ENCODE measurements around the gene ODF2.

Gene ODF2

DNA sequence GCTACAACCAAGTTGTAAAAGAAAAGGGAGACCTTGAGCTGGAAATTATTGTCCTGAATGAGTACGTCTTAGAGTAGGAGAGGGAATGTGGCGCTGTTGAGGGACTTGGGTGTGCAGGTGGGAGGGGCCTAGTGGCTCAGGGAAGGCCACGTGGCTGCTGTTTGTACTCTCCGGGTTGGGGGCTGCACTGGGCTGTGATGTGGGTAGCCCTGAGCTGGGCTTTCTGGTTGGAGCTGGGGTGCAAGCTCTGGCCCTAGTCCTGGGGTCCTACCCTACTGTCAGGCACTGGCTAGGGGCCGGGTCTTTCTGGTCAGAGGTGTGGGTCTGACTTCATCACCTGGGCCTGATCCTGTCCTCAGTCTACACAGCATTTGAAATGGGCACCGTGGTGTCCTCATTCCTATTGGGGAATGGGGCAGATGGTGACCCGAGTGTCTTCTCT lies 29.6 kb downstream of the ODF2 start:
- no peak overlapping the region for H3K4me3 ChIP-seq (ENCODE audit: low read depth in 1 of 2, low read length in 2 of 2)
- ATAC-seq (ENCODE audit: insufficient read depth, low read depth) (no peak), DNase-seq (no peak)
- H3K36me3 ChIP-seq (ENCODE audit: insufficient read depth, low read length) = peaks cover 82% of the 10 kb centered on the region
- H3K27me3 ChIP-seq (ENCODE audit: insufficient read depth, low read length, poor library complexity) = no peaks in the 10 kb centered on the region
- H3K9me3 ChIP-seq (ENCODE audit: insufficient read depth, low read length, severe bottlenecking) = no peaks in the 10 kb centered on the region
- no peak overlapping the region for H2AFZ ChIP-seq (ENCODE audit: low read depth, low read length)
- no peaks in the 10 kb centered on the region for H3K4me1 ChIP-seq (ENCODE audit: insufficient read depth, low read length)
- H3K9ac ChIP-seq (ENCODE audit: low read depth, low read length) = no peak overlapping the region
- no peak for TF ChIP-seq EZH2 (IDR thresholded peaks at IDR 0.05; ENCODE audit: borderline replicate concordance, low read depth, low read length, severe bottlenecking)
- TF ChIP-seq, protein P1, sequence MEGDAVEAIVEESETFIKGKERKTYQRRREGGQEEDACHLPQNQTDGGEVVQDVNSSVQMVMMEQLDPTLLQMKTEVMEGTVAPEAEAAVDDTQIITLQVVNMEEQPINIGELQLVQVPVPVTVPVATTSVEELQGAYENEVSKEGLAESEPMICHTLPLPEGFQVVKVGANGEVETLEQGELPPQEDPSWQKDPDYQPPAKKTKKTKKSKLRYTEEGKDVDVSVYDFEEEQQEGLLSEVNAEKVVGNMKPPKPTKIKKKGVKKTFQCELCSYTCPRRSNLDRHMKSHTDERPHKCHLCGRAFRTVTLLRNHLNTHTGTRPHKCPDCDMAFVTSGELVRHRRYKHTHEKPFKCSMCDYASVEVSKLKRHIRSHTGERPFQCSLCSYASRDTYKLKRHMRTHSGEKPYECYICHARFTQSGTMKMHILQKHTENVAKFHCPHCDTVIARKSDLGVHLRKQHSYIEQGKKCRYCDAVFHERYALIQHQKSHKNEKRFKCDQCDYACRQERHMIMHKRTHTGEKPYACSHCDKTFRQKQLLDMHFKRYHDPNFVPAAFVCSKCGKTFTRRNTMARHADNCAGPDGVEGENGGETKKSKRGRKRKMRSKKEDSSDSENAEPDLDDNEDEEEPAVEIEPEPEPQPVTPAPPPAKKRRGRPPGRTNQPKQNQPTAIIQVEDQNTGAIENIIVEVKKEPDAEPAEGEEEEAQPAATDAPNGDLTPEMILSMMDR (IDR thresholded peaks at IDR 0.05; ENCODE audit: borderline replicate concordance, extremely low read depth, low read length, poor library complexity, severe bottlenecking) = no peak
- H3K79me2 ChIP-seq (ENCODE audit: insufficient read depth, low read length) = no peaks in the 10 kb centered on the region
- no peaks in the 10 kb centered on the region for H4K20me1 ChIP-seq (ENCODE audit: insufficient read depth, low read length)
- no peak overlapping the region for H3K27ac ChIP-seq (ENCODE audit: low read length)
- H3K4me2 ChIP-seq (ENCODE audit: insufficient read depth, low read length) = no peak overlapping the region

DNA sequence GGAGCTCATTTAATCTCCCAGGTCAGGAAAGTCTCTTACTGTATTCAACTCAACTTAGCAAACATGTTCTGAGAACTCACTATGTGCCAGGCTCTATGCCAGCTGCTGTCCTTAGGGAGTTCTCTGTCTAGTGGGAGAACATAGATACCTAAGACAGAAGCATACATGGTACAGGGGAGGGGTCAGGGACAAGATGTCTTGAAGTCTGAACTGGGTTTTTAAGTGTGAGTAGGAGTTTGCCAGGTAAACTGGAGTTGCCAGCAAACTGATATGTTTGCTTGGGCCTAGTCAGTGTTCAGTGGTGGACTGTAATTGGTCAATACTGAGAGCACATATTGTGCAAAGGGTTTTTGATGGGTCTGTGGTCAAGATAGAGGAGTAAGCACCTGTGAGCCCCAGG lies 30.4 kb downstream of the ODF2 start:
- Histone ChIP-seq H3K36me3 (ENCODE audit: insufficient read depth, low read length) (peaks cover 82% of the 10 kb centered on the region), H3K4me1 (ENCODE audit: insufficient read depth, low read length) (no peaks in the 10 kb centered on the region), H3K9me3 (ENCODE audit: insufficient read depth, low read length, severe bottlenecking) (no peaks in the 10 kb centered on the region), H3K27ac (ENCODE audit: low read length) (no peak overlapping the region), H3K4me2 (ENCODE audit: insufficient read depth, low read length) (no peak overlapping the region), H3K9ac (ENCODE audit: low read depth, low read length) (no peak overlapping the region), H3K79me2 (ENCODE audit: insufficient read depth, low read length) (no peaks in the 10 kb centered on the region), H3K4me3 (ENCODE audit: low read depth in 1 of 2, low read length in 2 of 2) (no peak overlapping the region), H2AFZ (ENCODE audit: low read depth, low read length) (no peak overlapping the region), H3K27me3 (ENCODE audit: insufficient read depth, low read length, poor library complexity) (no peaks in the 10 kb centered on the region), H4K20me1 (ENCODE audit: insufficient read depth, low read length) (no peaks in the 10 kb centered on the region)
- ATAC-seq (ENCODE audit: insufficient read depth, low read depth) (no peak), DNase-seq (no peak)
- TF ChIP-seq EZH2 (IDR thresholded peaks at IDR 0.05; ENCODE audit: borderline replicate concordance, low read depth, low read length, severe bottlenecking) = no peak
- TF ChIP-seq, protein P1 (IDR thresholded peaks at IDR 0.05; ENCODE audit: borderline replicate concordance, extremely low read depth, low read length, poor library complexity, severe bottlenecking) = no peak

DNA sequence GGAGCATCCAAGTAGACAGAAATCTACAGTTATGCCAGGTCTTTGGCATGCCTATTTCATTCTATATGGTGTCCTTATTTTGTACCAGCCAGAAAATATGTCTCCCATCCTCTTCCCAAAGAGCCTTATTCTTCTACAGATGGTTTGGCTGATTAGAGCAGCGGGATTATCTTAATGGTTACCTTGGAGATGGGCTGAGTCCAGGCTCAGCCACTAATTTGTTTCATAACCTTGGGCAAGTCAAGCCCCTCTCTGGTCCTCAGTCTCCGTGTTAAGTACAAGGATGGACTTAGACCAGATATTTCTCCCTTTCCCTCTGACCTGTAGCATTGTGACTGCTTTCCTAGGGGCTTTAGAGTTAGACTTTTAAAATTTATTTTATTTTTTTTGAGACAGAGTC lies 37.6 kb downstream of the ODF2 start:
- Histone ChIP-seq H3K9ac (ENCODE audit: low read depth, low read length) (no peak overlapping the region), H3K9me3 (ENCODE audit: insufficient read depth, low read length, severe bottlenecking) (no peaks in the 10 kb centered on the region), H4K20me1 (ENCODE audit: insufficient read depth, low read length) (no peaks in the 10 kb centered on the region), H3K79me2 (ENCODE audit: insufficient read depth, low read length) (no peaks in the 10 kb centered on the region), H3K27me3 (ENCODE audit: insufficient read depth, low read length, poor library complexity) (no peaks in the 10 kb centered on the region), H3K36me3 (ENCODE audit: insufficient read depth, low read length) (peaks cover 77% of the 10 kb centered on the region), H3K4me3 (ENCODE audit: low read depth in 1 of 2, low read length in 2 of 2) (no peak overlapping the region), H3K4me1 (ENCODE audit: insufficient read depth, low read length) (no peaks in the 10 kb centered on the region), H3K27ac (ENCODE audit: low read length) (no peak overlapping the region), H3K4me2 (ENCODE audit: insufficient read depth, low read length) (no peak overlapping the region), H2AFZ (ENCODE audit: low read depth, low read length) (no peak overlapping the region)
- DNase-seq (no peak), ATAC-seq (ENCODE audit: insufficient read depth, low read depth) (no peak)
- TF ChIP-seq, protein P1 (IDR thresholded peaks at IDR 0.05; ENCODE audit: borderline replicate concordance, extremely low read depth, low read length, poor library complexity, severe bottlenecking) = no peak
- TF ChIP-seq EZH2 (IDR thresholded peaks at IDR 0.05; ENCODE audit: borderline replicate concordance, low read depth, low read length, severe bottlenecking) = no peak

Measured in DND-41 (cell line).